HEK293 (cell line): ENCODE results near the gene SPIRE1.

ENCODE experiments used
- CTCF ChIA-PET: fragments of 350-600 bp; formaldehyde crosslinking; extraction: SDS; loops from one replicate; lab custom pipeline; 2021; ENCODE audit warnings: antibody characterized with exemption; lab: Yijun Ruan, JAX
- POLR2A ChIA-PET: fragments of 300-600 bp; formaldehyde crosslinking; extraction: SDS; loops from one replicate; lab custom pipeline; 2020; ENCODE audit warnings: antibody characterized with exemption, inconsistent platforms; lab: Yijun Ruan, JAX
- H3K27ac ChIP-seq: fragments of 200-500 bp; sonication (Bioruptor generic); 2 replicates; pipeline ENCODE4 v1.5.1; 2014; ENCODE audit warnings: low read depth, low read length, control low read depth, inconsistent platforms; ENCODE audit errors: extremely low read depth
- H3K36me3 ChIP-seq, 2 experiments: fragments of 200-500 bp in 1 of 2; sonication (Bioruptor generic) in 1 of 2; 1 replicate in 1 of 2; 2 replicates in 1 of 2; pipeline ENCODE4 v1.5.1; 2014 to 2017; ENCODE audit warnings: inconsistent platforms in 2 of 2, low read length in 2 of 2; ENCODE audit not compliant: control insufficient read depth in 2 of 2, insufficient read depth in 1 of 2
- H3K4me1 ChIP-seq: fragments of 200-500 bp; sonication (Bioruptor generic); 2 replicates; pipeline ENCODE4 v1.5.1; 2014; ENCODE audit warnings: mild to moderate bottlenecking, low read length, inconsistent platforms; ENCODE audit not compliant: control insufficient read depth, insufficient read depth
- H3K4me3 ChIP-seq: 2 replicates; pipeline ENCODE4 v1.5.1; 2011; ENCODE audit warnings: low read depth, mild to moderate bottlenecking, control low read depth, low read length, moderate library complexity
- H3K9me3 ChIP-seq: fragments of 200-500 bp; sonication (Bioruptor generic); 2 replicates; pipeline ENCODE4 v1.5.1; 2014; ENCODE audit warnings: low read depth, low read length, inconsistent platforms; ENCODE audit not compliant: control insufficient read depth, insufficient read depth
- FEZF1 ChIP-seq: fragments of 450-650 bp; formaldehyde crosslinking; IDR thresholded peaks from 2 replicates; pipeline ENCODE4 v1.5.1; 2016; ENCODE audit warnings: missing biosample characterization, missing genetic modification characterization
- HOXD13 ChIP-seq: sonication (generic); formaldehyde crosslinking; IDR thresholded peaks from 2 replicates; pipeline ENCODE4 v1.8.0; 2022; ENCODE audit warnings: missing genetic modification reagents, borderline replicate concordance
- KLF1 ChIP-seq: fragments of 450-650 bp; formaldehyde crosslinking; IDR thresholded peaks from 2 replicates; pipeline ENCODE4 v1.5.1; 2016; ENCODE audit warnings: missing biosample characterization, missing genetic modification characterization
- PRDM2 ChIP-seq: fragments of 450-650 bp; formaldehyde crosslinking; IDR thresholded peaks from 2 replicates; pipeline ENCODE4 v1.5.1; 2016; ENCODE audit warnings: missing biosample characterization, missing genetic modification characterization, borderline replicate concordance
- TRIM28 ChIP-seq: IDR thresholded peaks from 2 replicates; pipeline ENCODE4 v1.6.1; 2011; ENCODE audit warnings: low read length, control low read depth, borderline replicate concordance
- ZBTB20 ChIP-seq: fragments of 450-650 bp; formaldehyde crosslinking; IDR thresholded peaks from 2 replicates; pipeline ENCODE4 v1.5.1; 2016; ENCODE audit warnings: missing biosample characterization, missing genetic modification characterization
- ZFHX2 ChIP-seq: fragments of 450-650 bp; formaldehyde crosslinking; conservative IDR thresholded peaks from 2 replicates; pipeline ENCODE4 v1.5.1; 2016; ENCODE audit warnings: missing biosample characterization, missing genetic modification characterization
- ZIC2 ChIP-seq: fragments of 450-650 bp; formaldehyde crosslinking; IDR thresholded peaks from 2 replicates; pipeline ENCODE4 v1.5.1; 2016; ENCODE audit warnings: missing biosample characterization, missing genetic modification characterization
- ZNF132 ChIP-seq: fragments of 450-650 bp; formaldehyde crosslinking; IDR thresholded peaks from 2 replicates; pipeline ENCODE4 v1.5.1; 2017; ENCODE audit warnings: missing biosample characterization, missing genetic modification characterization, borderline replicate concordance
- ZNF202 ChIP-seq: fragments of 450-650 bp; formaldehyde crosslinking; IDR thresholded peaks from 2 replicates; pipeline ENCODE4 v1.5.1; 2016; ENCODE audit warnings: missing biosample characterization, missing genetic modification characterization, borderline replicate concordance
- ZNF214 ChIP-seq: fragments of 450-650 bp; formaldehyde crosslinking; IDR thresholded peaks from 2 replicates; pipeline ENCODE4 v1.5.1; 2017; ENCODE audit warnings: missing biosample characterization, mild to moderate bottlenecking, missing genetic modification characterization, borderline replicate concordance
- ZNF248 ChIP-seq: fragments of 450-650 bp; formaldehyde crosslinking; IDR thresholded peaks from 2 replicates; pipeline ENCODE4 v1.5.1; 2017; ENCODE audit warnings: missing biosample characterization, missing genetic modification characterization
- ZNF274 ChIP-seq, 2 experiments: fragments of 200-500 bp in 1 of 2; fragments of 450-650 bp in 1 of 2; sonication (Bioruptor generic) in 1 of 2; formaldehyde crosslinking in 1 of 2; IDR thresholded peaks; 2 replicates each; pipeline versions ENCODE4 v1.5.1 to v1.6.1; 2014 to 2016; ENCODE audit warnings: borderline replicate concordance in 1 of 2, inconsistent platforms in 1 of 2, low read length in 1 of 2, missing biosample characterization in 1 of 2, missing genetic modification characterization in 1 of 2
- ZNF362 ChIP-seq: fragments of 450-650 bp; formaldehyde crosslinking; IDR thresholded peaks from 2 replicates; pipeline ENCODE4 v1.5.1; 2016; ENCODE audit warnings: missing biosample characterization, missing genetic modification characterization
- ZNF48 ChIP-seq: fragments of 450-650 bp; formaldehyde crosslinking; IDR thresholded peaks from 2 replicates; pipeline ENCODE4 v1.5.1; 2016; ENCODE audit warnings: missing biosample characterization, missing genetic modification characterization
- ZNF514 ChIP-seq: fragments of 450-650 bp; formaldehyde crosslinking; IDR thresholded peaks from 2 replicates; pipeline ENCODE4 v1.5.1; 2016; ENCODE audit warnings: missing biosample characterization, missing genetic modification characterization
- ZNF791 ChIP-seq: fragments of 450-650 bp; formaldehyde crosslinking; IDR thresholded peaks from 2 replicates; pipeline ENCODE4 v1.5.1; 2016; ENCODE audit warnings: missing biosample characterization, missing genetic modification characterization
- ZNF837 ChIP-seq: fragments of 450-650 bp; formaldehyde crosslinking; IDR thresholded peaks from 2 replicates; pipeline ENCODE4 v1.5.1; 2016; ENCODE audit warnings: missing biosample characterization, missing genetic modification characterization
- TF ChIP-seq, protein P1 (sequence below): fragments of 450-650 bp; formaldehyde crosslinking; IDR thresholded peaks from 2 replicates; pipeline ENCODE4 v1.5.1; 2016; ENCODE audit warnings: missing biosample characterization, missing genetic modification characterization, borderline replicate concordance
- TF ChIP-seq, protein P2 (sequence below): fragments of 450-650 bp; formaldehyde crosslinking; IDR thresholded peaks from 2 replicates; pipeline ENCODE4 v1.5.1; 2016; ENCODE audit warnings: missing biosample characterization, missing genetic modification characterization, borderline replicate concordance

SPIRE1 gene

DNA sequence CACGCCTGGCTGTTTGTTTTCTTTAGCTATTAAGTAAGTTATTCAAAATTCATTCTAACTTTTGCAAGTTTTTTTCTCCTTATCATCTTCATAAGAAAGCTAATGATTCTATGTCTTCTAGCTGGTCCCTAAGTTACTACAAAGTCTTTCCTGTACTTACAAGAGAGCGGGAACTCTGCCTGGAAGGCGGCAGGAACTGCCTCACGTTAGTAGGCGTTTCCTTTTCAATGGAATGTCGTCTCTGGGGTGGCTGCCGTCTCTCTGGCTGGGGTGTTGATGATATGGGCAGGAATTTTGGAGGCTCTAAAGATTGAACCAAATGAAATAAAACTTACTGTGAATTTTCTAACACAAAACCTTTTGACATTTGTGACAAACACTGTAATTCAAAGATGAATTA lies 194.7 kb downstream of the SPIRE1 start:
- no peak overlapping the region for H3K4me3 ChIP-seq
- H3K36me3 ChIP-seq: peaks cover 33 to 47% of the 10 kb centered on the region in 2 experiments
- H3K27ac ChIP-seq: no peak overlapping the region
- POLR2A ChIA-PET: no interaction called here
- no peak for TF ChIP-seq ZNF791
- TF ChIP-seq FEZF1 (tag by site-specific recombination): no peak
- TF ChIP-seq, protein P1, sequence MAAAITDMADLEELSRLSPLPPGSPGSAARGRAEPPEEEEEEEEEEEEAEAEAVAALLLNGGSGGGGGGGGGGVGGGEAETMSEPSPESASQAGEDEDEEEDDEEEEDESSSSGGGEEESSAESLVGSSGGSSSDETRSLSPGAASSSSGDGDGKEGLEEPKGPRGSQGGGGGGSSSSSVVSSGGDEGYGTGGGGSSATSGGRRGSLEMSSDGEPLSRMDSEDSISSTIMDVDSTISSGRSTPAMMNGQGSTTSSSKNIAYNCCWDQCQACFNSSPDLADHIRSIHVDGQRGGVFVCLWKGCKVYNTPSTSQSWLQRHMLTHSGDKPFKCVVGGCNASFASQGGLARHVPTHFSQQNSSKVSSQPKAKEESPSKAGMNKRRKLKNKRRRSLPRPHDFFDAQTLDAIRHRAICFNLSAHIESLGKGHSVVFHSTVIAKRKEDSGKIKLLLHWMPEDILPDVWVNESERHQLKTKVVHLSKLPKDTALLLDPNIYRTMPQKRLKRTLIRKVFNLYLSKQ: no peak
- no peak for TF ChIP-seq ZBTB20
- no peak for TF ChIP-seq ZNF214
- no peak for TF ChIP-seq ZNF248
- no peak for TF ChIP-seq ZNF48 (tag by site-specific recombination)
- no peak for TF ChIP-seq ZNF274 (IDR thresholded peaks at IDR 0.05; ENCODE audit: low read length)
- TF ChIP-seq ZNF274 (tag by site-specific recombination; IDR thresholded peaks at IDR 0.05; ENCODE audit: borderline replicate concordance): no peak
- TF ChIP-seq ZNF362 (tag by site-specific recombination): no peak
- TF ChIP-seq ZFHX2 (tag by site-specific recombination): no peak
- TF ChIP-seq HOXD13 (CRISPR knock-in tag): no peak
- no peak for TF ChIP-seq ZNF132 (tag by site-specific recombination)
- TF ChIP-seq, protein P2, sequence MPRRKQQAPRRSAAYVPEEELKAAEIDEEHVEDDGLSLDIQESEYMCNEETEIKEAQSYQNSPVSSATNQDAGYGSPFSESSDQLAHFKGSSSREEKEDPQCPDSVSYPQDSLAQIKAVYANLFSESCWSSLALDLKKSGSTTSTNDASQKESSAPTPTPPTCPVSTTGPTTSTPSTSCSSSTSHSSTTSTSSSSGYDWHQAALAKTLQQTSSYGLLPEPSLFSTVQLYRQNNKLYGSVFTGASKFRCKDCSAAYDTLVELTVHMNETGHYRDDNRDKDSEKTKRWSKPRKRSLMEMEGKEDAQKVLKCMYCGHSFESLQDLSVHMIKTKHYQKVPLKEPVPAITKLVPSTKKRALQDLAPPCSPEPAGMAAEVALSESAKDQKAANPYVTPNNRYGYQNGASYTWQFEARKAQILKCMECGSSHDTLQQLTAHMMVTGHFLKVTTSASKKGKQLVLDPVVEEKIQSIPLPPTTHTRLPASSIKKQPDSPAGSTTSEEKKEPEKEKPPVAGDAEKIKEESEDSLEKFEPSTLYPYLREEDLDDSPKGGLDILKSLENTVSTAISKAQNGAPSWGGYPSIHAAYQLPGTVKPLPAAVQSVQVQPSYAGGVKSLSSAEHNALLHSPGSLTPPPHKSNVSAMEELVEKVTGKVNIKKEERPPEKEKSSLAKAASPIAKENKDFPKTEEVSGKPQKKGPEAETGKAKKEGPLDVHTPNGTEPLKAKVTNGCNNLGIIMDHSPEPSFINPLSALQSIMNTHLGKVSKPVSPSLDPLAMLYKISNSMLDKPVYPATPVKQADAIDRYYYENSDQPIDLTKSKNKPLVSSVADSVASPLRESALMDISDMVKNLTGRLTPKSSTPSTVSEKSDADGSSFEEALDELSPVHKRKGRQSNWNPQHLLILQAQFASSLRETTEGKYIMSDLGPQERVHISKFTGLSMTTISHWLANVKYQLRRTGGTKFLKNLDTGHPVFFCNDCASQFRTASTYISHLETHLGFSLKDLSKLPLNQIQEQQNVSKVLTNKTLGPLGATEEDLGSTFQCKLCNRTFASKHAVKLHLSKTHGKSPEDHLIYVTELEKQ: no peak
- no peak for TF ChIP-seq ZNF202 (tag by site-specific recombination)
- TF ChIP-seq KLF1 (tag by site-specific recombination): no peak
- no peak for TF ChIP-seq ZIC2 (tag by site-specific recombination)
- TF ChIP-seq TRIM28: no peak
- no peak for TF ChIP-seq ZNF837 (tag by site-specific recombination)
- no peak for TF ChIP-seq PRDM2 (tag by site-specific recombination)
- TF ChIP-seq ZNF514: no peak
- no peaks in the 10 kb centered on the region for H3K9me3 ChIP-seq
- no peaks in the 10 kb centered on the region for H3K4me1 ChIP-seq
- CTCF ChIA-PET: interaction anchor here (3.0 kb wide), 1 partner anchor 72 kb away, joined by 18 read pairs; no protein-coding TSS in a partner anchor
